Ovary (tissue), 3 donors: Measurements from ENCODE around the gene B4GALT5.

Source experiments
- EP300 ChIP-seq: sonication (generic); formaldehyde crosslinking; IDR thresholded peaks from one replicate; pipeline ENCODE4 v1.6.1; 2017; ENCODE audit warnings: antibody characterized with exemption
- POLR2A ChIP-seq: fragments of 450-650 bp; IDR thresholded peaks from one replicate; pipeline ENCODE4 v1.6.1; 2017; ENCODE audit warnings: antibody characterized with exemption, mild to moderate bottlenecking, moderate library complexity
- TF ChIP-seq, protein P1 (sequence below), 3 donors: fragments of 450-650 bp in 2 of 3; fragments of 200-600 bp in 1 of 3; IDR thresholded peaks; one replicate each; pipeline versions ENCODE4 v1.5.1 to v1.8.0; 2016 to 2022; ENCODE audit warnings: antibody characterized with exemption in 3 of 3, mild to moderate bottlenecking in 1 of 3
- donor health status: DM: no; HTN: no; CAD: no.

GRCh38 chr20:49612127-49612738 is 101.4 kb downstream of the B4GALT5 start:
- TF ChIP-seq, protein P1, sequence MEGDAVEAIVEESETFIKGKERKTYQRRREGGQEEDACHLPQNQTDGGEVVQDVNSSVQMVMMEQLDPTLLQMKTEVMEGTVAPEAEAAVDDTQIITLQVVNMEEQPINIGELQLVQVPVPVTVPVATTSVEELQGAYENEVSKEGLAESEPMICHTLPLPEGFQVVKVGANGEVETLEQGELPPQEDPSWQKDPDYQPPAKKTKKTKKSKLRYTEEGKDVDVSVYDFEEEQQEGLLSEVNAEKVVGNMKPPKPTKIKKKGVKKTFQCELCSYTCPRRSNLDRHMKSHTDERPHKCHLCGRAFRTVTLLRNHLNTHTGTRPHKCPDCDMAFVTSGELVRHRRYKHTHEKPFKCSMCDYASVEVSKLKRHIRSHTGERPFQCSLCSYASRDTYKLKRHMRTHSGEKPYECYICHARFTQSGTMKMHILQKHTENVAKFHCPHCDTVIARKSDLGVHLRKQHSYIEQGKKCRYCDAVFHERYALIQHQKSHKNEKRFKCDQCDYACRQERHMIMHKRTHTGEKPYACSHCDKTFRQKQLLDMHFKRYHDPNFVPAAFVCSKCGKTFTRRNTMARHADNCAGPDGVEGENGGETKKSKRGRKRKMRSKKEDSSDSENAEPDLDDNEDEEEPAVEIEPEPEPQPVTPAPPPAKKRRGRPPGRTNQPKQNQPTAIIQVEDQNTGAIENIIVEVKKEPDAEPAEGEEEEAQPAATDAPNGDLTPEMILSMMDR (IDR thresholded peaks at IDR 0.05): no peak
- TF ChIP-seq POLR2A: no peak
- TF ChIP-seq EP300: no peak
